PC-9 (cell line): ENCODE measurements around the gene CHRNA4. TPM values are rescaled to one million over a fixed set of nuclear protein-coding genes. Genes with fewer than 3 reads are reported as not detected.

Source experiments
- BruUV-seq: library from RNA; stranded (reverse); fragments of 400-500 nt; replicated peaks from 2 replicates; lab custom pipeline; 2021; lab: Mats Ljungman, UMichigan
- CTCF ChIA-PET: fragments of 300-600 bp; sonication (Branson Sonifier 250); formaldehyde crosslinking; loops from one replicate; lab custom pipeline; 2022; ENCODE audit warnings: antibody characterized with exemption; lab: Charles Lee
- POLR2A ChIA-PET: fragments of 300-600 bp; sonication (Branson Sonifier 250); formaldehyde crosslinking; loops from one replicate; lab custom pipeline; 2022; ENCODE audit warnings: antibody characterized with exemption; ENCODE audit not compliant: unreplicated experiment; lab: Charles Lee
- DNase-seq, 2 experiments: peaks; one replicate each; pipeline versions ENCODE4 v3.0.0 to v3.0.0-alpha.2; 2015 to 2022; ENCODE audit warnings: mixed read lengths in 1 of 2
- H2AFZ ChIP-seq: fragments of 200-600 bp; sonication (generic); 2 replicates; pipeline ENCODE4 v1.8.1; 2017; ENCODE audit warnings: antibody characterized with exemption
- H3F3A ChIP-seq: fragments of 200-600 bp; sonication (generic); 2 replicates; pipeline ENCODE4 v1.8.1; 2017; ENCODE audit warnings: antibody characterized with exemption, mild to moderate bottlenecking, low read depth; ENCODE audit not compliant: insufficient read depth
- H3K27ac ChIP-seq: fragments of 200-600 bp; sonication (generic); 2 replicates; pipeline ENCODE4 v1.6.1; 2016; ENCODE audit warnings: mixed run types
- H3K27me3 ChIP-seq: fragments of 200-600 bp; sonication (generic); 2 replicates; pipeline ENCODE4 v1.6.1; 2016; ENCODE audit warnings: low read depth, mixed run types; ENCODE audit not compliant: insufficient read depth
- H3K36me3 ChIP-seq: fragments of 200-600 bp; sonication (generic); 2 replicates; pipeline ENCODE4 v1.6.1; 2016; ENCODE audit warnings: low read depth, mixed run types
- H3K4me1 ChIP-seq: fragments of 200-600 bp; sonication (generic); replicated peaks from 2 replicates; pipeline ENCODE4 v1.6.1; 2016; ENCODE audit warnings: mixed run types; ENCODE audit not compliant: insufficient read depth
- H3K4me2 ChIP-seq: fragments of 200-600 bp; sonication (generic); 2 replicates; pipeline ENCODE4 v1.6.1; 2017; ENCODE audit warnings: mixed run types
- H3K4me3 ChIP-seq: fragments of 200-600 bp; sonication (generic); 2 replicates; pipeline ENCODE4 v1.6.1; 2016; ENCODE audit warnings: mixed run types
- H3K79me2 ChIP-seq: fragments of 200-600 bp; sonication (generic); 2 replicates; pipeline ENCODE4 v1.6.1; 2017; ENCODE audit warnings: low read depth, mixed run types
- H3K9me2 ChIP-seq: fragments of 200-600 bp; sonication (generic); 2 replicates; pipeline ENCODE4 v1.8.1; 2017; ENCODE audit warnings: mild to moderate bottlenecking; ENCODE audit not compliant: insufficient read depth
- H3K9me3 ChIP-seq: fragments of 200-600 bp; sonication (generic); 2 replicates; pipeline ENCODE4 v1.8.1; 2016; ENCODE audit warnings: low read depth; ENCODE audit not compliant: insufficient read depth
- H4K20me1 ChIP-seq: fragments of 200-600 bp; sonication (generic); 2 replicates; pipeline ENCODE4 v1.8.1; 2017; ENCODE audit not compliant: insufficient read depth
- EZH2 ChIP-seq: fragments of 200-600 bp; sonication (generic); IDR thresholded peaks from 2 replicates; pipeline ENCODE4 v1.8.0; 2017; ENCODE audit warnings: antibody characterized with exemption, low read depth
- intact Hi-C: fragments of 100-400 bp; cut with micrococcal nuclease; formaldehyde crosslinking; loops from one replicate; pipeline ENCODE4 v1.10.0; 2022; ENCODE audit not compliant: unreplicated experiment
- total RNA-seq: library from RNA; stranded (reverse); gene quantifications from 2 replicates; pipeline ENCODE4 v1.2.3, GENCODE V29; 2021
- TF ChIP-seq, protein P1 (sequence below): fragments of 200-600 bp; sonication (generic); conservative IDR thresholded peaks from 2 replicates; pipeline ENCODE4 v1.6.1; 2017; ENCODE audit warnings: mixed run types, antibody characterized with exemption, mild to moderate bottlenecking, moderate library complexity

Gene CHRNA4
- total RNA-seq, 1 experiment from 2014 or later = not detected

GRCh38 chr20:63295018-63295417 is 66.1 kb downstream of the CHRNA4 start:
- CTCF ChIA-PET = no interaction called here

GRCh38 chr20:63294536-63294900 is 66.6 kb downstream of the CHRNA4 start:
- Histone ChIP-seq H3K27ac (no peak overlapping the region), H4K20me1 (peaks cover 10% of the 10 kb centered on the region), H3K36me3 (no peaks in the 10 kb centered on the region), H3K9me3 (no peaks in the 10 kb centered on the region), H3K79me2 (no peaks in the 10 kb centered on the region), H3K9me2 (no peaks in the 10 kb centered on the region), H2AFZ (no peak overlapping the region), H3K27me3 (peaks cover 54% of the 10 kb centered on the region), H3K4me1 (no peaks in the 10 kb centered on the region), H3F3A (no peaks in the 10 kb centered on the region), H3K4me3 (no peak overlapping the region), H3K4me2 (no peak overlapping the region)
- intact Hi-C loops = loop anchor here (5.0 kb wide), 1 partner anchor 72 kb away; no protein-coding TSS in a partner anchor
- BruUV-seq = no TSS peak
- no peak for DNase-seq
- ChIA-PET POLR2A (no interaction called here), CTCF (no interaction called here)
- TF ChIP-seq, protein P1, sequence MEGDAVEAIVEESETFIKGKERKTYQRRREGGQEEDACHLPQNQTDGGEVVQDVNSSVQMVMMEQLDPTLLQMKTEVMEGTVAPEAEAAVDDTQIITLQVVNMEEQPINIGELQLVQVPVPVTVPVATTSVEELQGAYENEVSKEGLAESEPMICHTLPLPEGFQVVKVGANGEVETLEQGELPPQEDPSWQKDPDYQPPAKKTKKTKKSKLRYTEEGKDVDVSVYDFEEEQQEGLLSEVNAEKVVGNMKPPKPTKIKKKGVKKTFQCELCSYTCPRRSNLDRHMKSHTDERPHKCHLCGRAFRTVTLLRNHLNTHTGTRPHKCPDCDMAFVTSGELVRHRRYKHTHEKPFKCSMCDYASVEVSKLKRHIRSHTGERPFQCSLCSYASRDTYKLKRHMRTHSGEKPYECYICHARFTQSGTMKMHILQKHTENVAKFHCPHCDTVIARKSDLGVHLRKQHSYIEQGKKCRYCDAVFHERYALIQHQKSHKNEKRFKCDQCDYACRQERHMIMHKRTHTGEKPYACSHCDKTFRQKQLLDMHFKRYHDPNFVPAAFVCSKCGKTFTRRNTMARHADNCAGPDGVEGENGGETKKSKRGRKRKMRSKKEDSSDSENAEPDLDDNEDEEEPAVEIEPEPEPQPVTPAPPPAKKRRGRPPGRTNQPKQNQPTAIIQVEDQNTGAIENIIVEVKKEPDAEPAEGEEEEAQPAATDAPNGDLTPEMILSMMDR = no peak
- TF ChIP-seq EZH2 = no peak

More at GRCh38 chr20:63295018-63295417, 66.1 kb downstream of the CHRNA4 start:
- intact Hi-C loops = no loop called here
- Histone ChIP-seq H3K9me2 (no peaks in the 10 kb centered on the region), H3K4me3 (no peak overlapping the region), H3F3A (no peaks in the 10 kb centered on the region), H3K27me3 (peaks cover 57% of the 10 kb centered on the region), H2AFZ (no peak overlapping the region), H3K4me1 (no peaks in the 10 kb centered on the region), H3K36me3 (no peaks in the 10 kb centered on the region), H4K20me1 (peaks cover 5% of the 10 kb centered on the region), H3K79me2 (no peaks in the 10 kb centered on the region), H3K4me2 (no peak overlapping the region), H3K27ac (no peak overlapping the region), H3K9me3 (no peaks in the 10 kb centered on the region)
- no TSS peak for BruUV-seq
- DNase-seq = no peak
- POLR2A ChIA-PET = interaction anchor here (0.7 kb wide), 1 partner anchor 10 kb away, joined by 3 read pairs; no protein-coding TSS in a partner anchor
- TF ChIP-seq EZH2 = no peak
- TF ChIP-seq, protein P1 = no peak

GRCh38 chr20:63293871-63294535 is 67.1 kb downstream of the CHRNA4 start:
- intact Hi-C loops = loop anchor here (5.0 kb wide), 1 partner anchor 72 kb away; no protein-coding TSS in a partner anchor
- Histone ChIP-seq H3K4me2 (no peak overlapping the region), H3K9me2 (no peaks in the 10 kb centered on the region), H3K36me3 (no peaks in the 10 kb centered on the region), H3K9me3 (no peaks in the 10 kb centered on the region), H2AFZ (no peak overlapping the region), H3K79me2 (no peaks in the 10 kb centered on the region), H4K20me1 (peaks cover 12% of the 10 kb centered on the region), H3F3A (no peaks in the 10 kb centered on the region), H3K4me1 (no peaks in the 10 kb centered on the region), H3K27ac (no peak overlapping the region), H3K27me3 (peaks cover 48% of the 10 kb centered on the region), H3K4me3 (no peak overlapping the region)
- TF ChIP-seq, protein P1 = no peak
- no peak for TF ChIP-seq EZH2
- BruUV-seq = no TSS peak
- CTCF ChIA-PET = no interaction called here
- DNase-seq = no peak
- POLR2A ChIA-PET = no interaction called here
